Ecto neural progenitor cell (in vitro differentiated cells): ENCODE results near the gene TMEM218.

Source experiments
- DNase-seq: peaks from one replicate; pipeline ENCODE4 v3.0.0-alpha.2; 2018; ENCODE audit warnings: low spot score

TMEM218 gene

GRCh38 chr11:125053167-125053566, 58.3 kb downstream of the TMEM218 start:
- no peak for DNase-seq

- no peak for DNase-seq
Measured at GRCh38 chr11:125052047-125052446, 59.4 kb downstream of the TMEM218 start.

GRCh38 chr11:125049164-125049792, 62.1 kb downstream of the TMEM218 start:
- DNase-seq = no peak
